Calu3 (cell line): ENCODE results near the gene SLCO4A1. TPM values are rescaled to one million over a fixed set of nuclear protein-coding genes. Genes with fewer than 3 reads are reported as not detected.

ENCODE experiments used
- BruUV-seq: library from RNA; stranded (reverse); fragments of 400-500 nt; replicated peaks from 2 replicates; lab custom pipeline; 2021; lab: Mats Ljungman, UMichigan
- CTCF ChIA-PET: fragments of 300-600 bp; sonication (Branson Sonifier 250); formaldehyde crosslinking; loops from one replicate; lab custom pipeline; 2022; ENCODE audit warnings: antibody characterized with exemption; lab: Charles Lee
- DNase-seq: peaks from one replicate; pipeline ENCODE4 v3.0.0; 2022
- H3K27ac Mint-ChIP-seq: one replicate; pipeline ENCODE4 v1.8.0; 2022; ENCODE audit warnings: mixed read lengths; ENCODE audit not compliant: unreplicated experiment
- H3K27me3 Mint-ChIP-seq: one replicate; pipeline ENCODE4 v1.8.0; 2022; ENCODE audit warnings: mixed read lengths; ENCODE audit not compliant: unreplicated experiment
- H3K36me3 Mint-ChIP-seq: one replicate; pipeline ENCODE4 v1.8.0; 2022; ENCODE audit warnings: mild to moderate bottlenecking, moderate library complexity, mixed read lengths; ENCODE audit not compliant: insufficient read depth, unreplicated experiment
- H3K4me1 Mint-ChIP-seq: one replicate; pipeline ENCODE4 v1.8.0; 2022; ENCODE audit warnings: mild to moderate bottlenecking, low read depth, mixed read lengths; ENCODE audit not compliant: unreplicated experiment
- H3K4me3 Mint-ChIP-seq: one replicate; pipeline ENCODE4 v1.8.0; 2022; ENCODE audit warnings: mild to moderate bottlenecking, low read depth, moderate library complexity, mixed read lengths; ENCODE audit not compliant: unreplicated experiment
- H3K9me3 Mint-ChIP-seq: one replicate; pipeline ENCODE4 v1.8.0; 2022; ENCODE audit warnings: low read depth, mixed read lengths; ENCODE audit not compliant: unreplicated experiment
- CTCF ChIP-seq: fragments of 200-600 bp; IDR thresholded peaks from one replicate; pipeline ENCODE4 v1.8.0; 2022; ENCODE audit warnings: antibody characterized with exemption; ENCODE audit not compliant: unreplicated experiment
- intact Hi-C: fragments of 100-400 bp; cut with micrococcal nuclease; formaldehyde crosslinking; loops from one replicate; pipeline ENCODE4 v1.10.0; 2022; ENCODE audit not compliant: unreplicated experiment
- total RNA-seq: library from RNA; stranded (reverse); gene quantifications from 2 replicates; pipeline ENCODE4 v1.2.3, GENCODE V29; 2022

Gene SLCO4A1
- total RNA-seq, 1 experiment from 2014 or later = 63.9 TPM

- intact Hi-C loops = no loop called here
- BruUV-seq = no TSS peak
- no peak for DNase-seq
- no peak for TF ChIP-seq CTCF
- CTCF ChIA-PET = no interaction called here
- Mint-ChIP-seq H3K27ac (no peak overlapping the region), H3K4me3 (no peak overlapping the region), H3K4me1 (peaks cover 3% of the 10 kb centered on the region), H3K27me3 (peaks cover 99% of the 10 kb centered on the region), H3K9me3 (peaks cover 5% of the 10 kb centered on the region), H3K36me3 (no peaks in the 10 kb centered on the region)
Measured at GRCh38 chr20:62716198-62716940, 74.1 kb downstream of the SLCO4A1 start.

- no peak for DNase-seq
- H3K36me3 Mint-ChIP-seq = no peaks in the 10 kb centered on the region
- intact Hi-C loops = no loop called here
- H3K9me3 Mint-ChIP-seq = peaks cover 11% of the 10 kb centered on the region
- no peak overlapping the region for H3K4me3 Mint-ChIP-seq
- CTCF ChIA-PET = no interaction called here
- no peak overlapping the region for H3K27ac Mint-ChIP-seq
- peaks cover 6% of the 10 kb centered on the region for H3K4me1 Mint-ChIP-seq
- peaks cover 99% of the 10 kb centered on the region for H3K27me3 Mint-ChIP-seq
- TF ChIP-seq CTCF = no peak
- BruUV-seq = no TSS peak
Measured at GRCh38 chr20:62716941-62717310, 74.6 kb downstream of the SLCO4A1 start.

- Mint-ChIP-seq H3K4me1 (peaks cover 7% of the 10 kb centered on the region), H3K27me3 (peaks cover 99% of the 10 kb centered on the region), H3K36me3 (no peaks in the 10 kb centered on the region), H3K4me3 (no peak overlapping the region), H3K27ac (no peak overlapping the region), H3K9me3 (peaks cover 14% of the 10 kb centered on the region)
- CTCF ChIA-PET = interaction anchor here (0.9 kb wide), 1 partner anchor 14 kb away, joined by 3 read pairs; no protein-coding TSS in a partner anchor
- no peak for TF ChIP-seq CTCF
- intact Hi-C loops = no loop called here
- no peak for DNase-seq
- BruUV-seq = no TSS peak
Measured at GRCh38 chr20:62717933-62718332, 75.6 kb downstream of the SLCO4A1 start.

GRCh38 chr20:62718546-62718945 is 76.2 kb downstream of the SLCO4A1 start:
- no peak overlapping the region for H3K4me3 Mint-ChIP-seq
- no peaks in the 10 kb centered on the region for H3K36me3 Mint-ChIP-seq
- no peak for TF ChIP-seq CTCF
- no TSS peak for BruUV-seq
- H3K27me3 Mint-ChIP-seq = peaks cover 99% of the 10 kb centered on the region
- H3K27ac Mint-ChIP-seq = no peak overlapping the region
- CTCF ChIA-PET = interaction anchor here (0.6 to 1.4 kb wide), 4 partner anchors 11 to 43 kb away, joined by 3 read pairs; no protein-coding TSS in a partner anchor
- peaks cover 14% of the 10 kb centered on the region for H3K9me3 Mint-ChIP-seq
- DNase-seq = no peak
- H3K4me1 Mint-ChIP-seq = peaks cover 7% of the 10 kb centered on the region
- intact Hi-C loops = no loop called here
